Measurements from ENCODE around the gene GUCY2F.

GUCY2F gene

GRCh38 chrX:109393859-109394258 is 88.0 kb downstream of the GUCY2F start:
- no peak for DNase-seq (ENCODE audit: low read depth in 2 of 2)

DNA sequence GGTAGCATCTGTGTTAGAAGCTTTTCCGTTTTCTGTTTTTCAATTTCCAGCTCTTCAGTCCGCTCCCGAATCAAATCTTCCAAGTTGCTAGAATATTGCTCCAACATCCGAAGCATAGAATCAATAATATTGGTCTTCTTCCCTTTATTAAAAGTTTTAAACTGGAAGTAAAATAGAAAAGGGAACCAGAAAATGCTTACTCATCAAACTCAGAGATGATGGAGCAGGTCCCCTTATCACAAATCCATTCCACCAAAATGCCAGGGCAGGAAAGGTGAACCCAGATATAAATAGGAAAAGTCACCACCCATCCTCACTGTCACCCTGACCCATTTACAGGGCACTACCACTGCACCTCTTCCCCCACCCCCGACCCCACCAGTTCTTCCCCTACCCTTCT is 89.0 kb downstream of the GUCY2F start:
- DNase-seq (ENCODE audit: low read depth in 2 of 2), result no peak

DNA sequence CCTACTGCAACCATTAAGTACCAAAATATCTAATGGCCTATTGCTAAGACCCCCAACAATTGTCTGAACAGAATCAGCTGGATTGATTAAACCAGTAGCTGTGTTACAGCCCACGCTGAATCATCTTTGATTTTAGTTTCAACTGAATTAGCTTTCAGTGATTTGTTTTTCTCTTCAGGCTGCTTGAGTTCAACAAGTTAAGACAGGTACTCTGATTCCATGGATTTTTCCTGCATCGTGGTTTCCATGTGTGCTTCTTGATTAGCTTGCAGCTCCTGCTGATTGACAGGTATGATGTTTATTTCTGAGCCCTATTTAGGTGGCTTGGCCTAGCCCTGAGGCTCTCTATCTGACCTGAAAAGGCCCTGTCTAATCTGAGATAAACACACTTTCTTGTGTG is 91.3 kb downstream of the GUCY2F start:
- no peak for DNase-seq (ENCODE audit: low read depth in 2 of 2)

DNA sequence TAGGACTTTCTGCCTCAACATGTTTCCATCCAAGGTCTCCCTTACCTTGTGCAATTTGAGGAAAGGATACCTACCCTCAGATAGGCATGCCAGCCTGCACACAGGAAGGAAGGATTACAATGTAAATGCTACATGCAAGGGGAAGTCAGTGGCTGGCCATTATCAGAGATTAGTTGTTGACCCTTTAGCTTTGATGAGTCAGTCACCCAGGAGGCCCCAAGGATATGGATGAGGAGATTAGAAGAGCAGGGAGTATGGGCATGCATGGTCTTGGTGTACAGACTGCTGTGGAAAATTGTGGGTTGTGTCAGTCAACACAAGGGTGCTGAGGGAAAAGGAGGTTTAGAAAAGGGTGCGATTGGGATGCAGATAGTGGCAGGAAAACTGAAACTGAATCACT is 92.0 kb downstream of the GUCY2F start:
- DNase-seq (ENCODE audit: low read depth in 2 of 2), result no peak

GRCh38 chrX:109384699-109385098 is 97.2 kb downstream of the GUCY2F start:
- no peak for DNase-seq (ENCODE audit: low read depth in 2 of 2)

DNA sequence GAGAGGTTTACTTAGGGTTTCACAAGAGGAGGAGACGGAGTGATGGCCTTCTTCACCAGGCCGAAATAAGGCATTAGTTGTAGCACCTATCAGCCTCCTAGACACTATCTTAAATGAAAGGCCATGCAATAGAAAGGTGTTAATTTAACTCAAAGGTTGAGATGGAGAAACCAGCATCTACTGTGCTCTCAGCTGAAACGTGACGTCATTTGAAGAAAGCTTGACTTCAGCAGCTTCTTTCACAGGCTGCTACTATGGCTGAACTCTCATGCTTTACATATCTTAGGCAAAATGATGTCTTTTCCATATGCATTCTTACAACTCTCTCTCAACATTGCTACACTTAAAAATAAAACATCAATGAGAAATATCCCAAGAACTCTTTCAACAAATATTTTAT is 99.6 kb downstream of the GUCY2F start:
- DNase-seq (ENCODE audit: low read depth in 2 of 2), result no peak

DNA sequence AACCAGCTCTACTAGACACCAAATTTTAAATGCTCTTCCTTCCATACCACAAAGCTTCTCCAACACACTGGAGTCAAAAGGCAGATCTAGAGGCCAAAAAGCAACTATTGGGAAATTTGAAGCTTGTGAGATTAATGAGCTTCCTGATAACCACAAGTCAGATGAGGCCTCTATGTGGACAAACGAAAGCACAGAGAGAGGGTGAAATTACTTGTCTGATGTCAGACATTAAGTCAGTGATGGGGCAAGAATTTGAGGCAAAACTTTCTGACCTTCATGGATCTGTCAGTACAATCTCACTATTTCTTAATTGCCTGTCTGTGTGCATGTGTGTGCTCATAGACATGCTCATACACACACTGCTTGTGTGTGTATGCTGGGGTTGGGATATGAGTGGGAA is 103.6 kb downstream of the GUCY2F start:
- DNase-seq (ENCODE audit: low read depth in 2 of 2), result no peak

DNA sequence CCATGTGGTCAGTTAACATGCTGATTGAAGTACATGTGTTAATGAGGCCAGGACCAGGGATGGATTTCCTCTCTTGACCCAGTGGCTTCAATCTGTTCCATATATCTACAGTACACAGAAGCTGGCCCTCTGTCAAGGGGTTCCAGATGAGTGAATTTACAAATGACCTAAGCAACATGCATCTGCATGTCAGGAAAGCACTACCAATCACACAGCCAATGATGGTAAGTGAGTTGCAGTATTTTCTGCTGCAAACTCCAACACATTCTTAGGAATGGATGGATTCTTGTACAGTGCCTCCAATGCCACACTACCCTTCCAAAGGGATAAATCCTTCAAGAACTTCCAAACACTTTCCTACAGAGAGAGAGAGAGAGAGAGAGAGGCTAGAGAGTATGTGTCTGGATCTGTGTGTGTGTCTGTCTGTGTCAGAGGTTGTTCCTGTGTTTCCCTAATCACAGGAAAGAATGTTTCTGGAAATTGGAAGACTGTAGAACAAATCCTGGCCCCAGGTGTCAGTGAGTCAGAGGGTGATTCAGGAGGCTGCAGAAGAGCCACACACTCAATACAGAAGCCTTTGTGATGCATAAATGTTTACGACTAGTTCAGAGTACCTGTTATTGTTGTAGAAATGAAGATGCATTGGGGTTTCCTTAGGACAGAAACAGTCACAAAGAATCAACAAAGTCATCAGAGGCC is 107.5 kb downstream of the GUCY2F start:
- no peak for DNase-seq (ENCODE audit: low read depth in 2 of 2)

- DNase-seq (ENCODE audit: low read depth in 2 of 2), result no peak
Measured at GRCh38 chrX:109373468-109373867, 108.4 kb downstream of the GUCY2F start.

GRCh38 chrX:109372716-109373115 is 109.2 kb downstream of the GUCY2F start:
- DNase-seq (ENCODE audit: low read depth in 2 of 2), result no peak

DNA sequence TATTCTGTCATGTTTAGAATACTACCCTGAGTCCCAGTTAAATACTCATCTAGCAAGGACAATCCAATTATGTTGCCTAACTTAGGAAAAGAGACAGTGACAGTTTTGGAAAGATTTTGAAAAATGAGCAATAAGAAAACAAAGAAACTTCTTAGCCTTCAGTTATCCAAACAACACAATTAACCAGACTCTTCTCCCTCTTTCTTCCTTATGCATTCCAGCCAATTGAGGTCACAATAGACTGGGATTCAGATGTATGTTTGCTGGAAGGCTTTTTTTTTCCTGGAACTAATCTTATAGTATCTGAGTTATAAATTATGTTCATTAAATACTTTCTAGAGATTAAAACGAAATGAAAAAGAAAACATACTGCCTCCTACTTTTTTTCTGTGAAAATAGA is 109.6 kb downstream of the GUCY2F start:
- DNase-seq (ENCODE audit: low read depth in 2 of 2), result no peak

GRCh38 chrX:109362101-109362500 is 119.8 kb downstream of the GUCY2F start:
- no peak for DNase-seq (ENCODE audit: low read depth in 2 of 2)

DNA sequence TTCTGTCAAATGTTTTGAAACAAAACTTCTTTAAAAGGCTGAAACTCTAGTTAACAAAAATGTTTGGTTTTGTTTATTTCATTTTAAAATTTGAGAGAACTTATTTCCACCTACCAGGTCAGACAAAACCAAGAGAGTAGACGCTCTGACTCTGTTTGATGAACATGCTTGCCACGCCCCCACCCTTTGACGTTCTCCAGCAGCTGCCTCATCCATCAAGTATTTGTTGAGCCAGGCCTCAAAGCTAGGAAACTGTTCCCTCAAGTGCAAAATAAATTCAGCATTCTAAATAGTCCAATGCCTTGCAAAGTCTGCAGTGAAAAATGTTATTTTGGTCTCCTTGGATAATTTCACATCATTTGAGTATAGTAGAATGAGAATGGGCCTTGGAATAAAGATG is 121.6 kb downstream of the GUCY2F start:
- DNase-seq (ENCODE audit: low read depth in 2 of 2), result no peak

- DNase-seq (ENCODE audit: low read depth in 2 of 2), result no peak
Measured at GRCh38 chrX:109357706-109358105, 124.2 kb downstream of the GUCY2F start.

DNA sequence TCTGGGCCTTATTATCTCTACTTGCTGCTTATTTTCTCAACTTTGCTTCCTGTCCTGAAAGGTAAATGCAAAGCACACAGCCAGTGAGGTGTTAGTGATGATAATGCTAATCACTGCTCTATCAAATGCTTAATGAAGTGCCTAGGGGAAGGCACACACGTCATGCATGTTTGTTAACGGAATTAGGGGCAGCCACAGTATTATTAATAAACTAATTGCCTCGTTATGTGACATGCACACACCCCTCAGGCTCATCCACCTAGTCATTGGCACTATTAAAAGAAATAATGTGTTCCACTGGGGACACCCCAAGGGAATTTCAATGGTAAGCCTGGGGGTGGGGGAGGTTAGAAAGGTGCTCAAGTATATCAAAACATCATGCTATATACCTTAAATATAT is 125.2 kb downstream of the GUCY2F start:
- DNase-seq (ENCODE audit: low read depth in 2 of 2), result no peak

DNA sequence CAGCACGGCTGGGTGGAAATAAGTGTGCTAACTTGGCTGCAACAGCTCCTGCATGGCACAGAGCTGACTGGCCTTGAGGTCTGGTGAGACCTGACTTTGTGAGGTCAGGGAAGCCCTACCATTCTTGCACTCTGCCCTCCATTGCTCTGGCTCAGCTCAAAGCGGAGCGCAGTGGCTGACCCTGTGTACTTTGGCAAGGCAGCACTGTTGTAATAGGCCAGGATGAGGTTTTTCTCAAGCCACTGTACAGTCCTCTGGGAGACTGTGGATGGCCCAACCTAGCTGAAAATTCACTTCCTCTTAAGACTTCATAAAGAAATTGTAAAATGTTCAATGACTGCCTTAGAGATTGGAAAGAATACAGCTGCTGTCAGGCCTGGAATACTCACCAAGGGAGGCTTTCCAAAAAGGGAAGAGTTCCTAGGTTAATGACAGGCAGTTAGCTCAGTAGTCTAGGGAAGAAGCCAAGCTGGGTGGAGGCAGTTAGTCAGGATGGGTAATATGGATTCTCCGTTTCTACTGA is 129.8 kb downstream of the GUCY2F start:
- no peak for DNase-seq (ENCODE audit: low read depth in 2 of 2)

GRCh38 chrX:109351557-109351956 is 130.3 kb downstream of the GUCY2F start:
- DNase-seq (ENCODE audit: low read depth in 2 of 2), result no peak

DNA sequence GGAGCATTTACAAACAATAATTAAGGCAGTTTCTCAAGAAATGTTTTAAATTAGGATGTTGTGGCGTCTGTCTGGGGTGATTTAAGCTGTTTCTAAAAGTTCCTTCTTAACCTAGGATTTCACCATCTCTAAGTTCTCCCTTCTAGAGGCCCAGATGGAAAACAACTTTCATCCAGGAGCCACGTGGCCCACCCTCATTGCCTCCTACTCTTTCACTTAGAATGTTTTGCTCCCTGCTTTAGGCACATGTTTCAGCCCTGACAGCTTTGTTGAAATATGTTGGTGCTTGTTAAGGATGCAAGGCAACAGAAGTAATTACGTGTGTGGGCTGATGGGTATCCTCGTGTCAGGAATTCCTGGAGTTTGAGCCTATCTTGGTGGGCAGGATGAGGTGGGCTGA is 131.3 kb downstream of the GUCY2F start:
- DNase-seq (ENCODE audit: low read depth in 2 of 2), result no peak

- DNase-seq (ENCODE audit: low read depth in 2 of 2), result no peak
Measured at GRCh38 chrX:109350051-109350450, 131.8 kb downstream of the GUCY2F start.

DNA sequence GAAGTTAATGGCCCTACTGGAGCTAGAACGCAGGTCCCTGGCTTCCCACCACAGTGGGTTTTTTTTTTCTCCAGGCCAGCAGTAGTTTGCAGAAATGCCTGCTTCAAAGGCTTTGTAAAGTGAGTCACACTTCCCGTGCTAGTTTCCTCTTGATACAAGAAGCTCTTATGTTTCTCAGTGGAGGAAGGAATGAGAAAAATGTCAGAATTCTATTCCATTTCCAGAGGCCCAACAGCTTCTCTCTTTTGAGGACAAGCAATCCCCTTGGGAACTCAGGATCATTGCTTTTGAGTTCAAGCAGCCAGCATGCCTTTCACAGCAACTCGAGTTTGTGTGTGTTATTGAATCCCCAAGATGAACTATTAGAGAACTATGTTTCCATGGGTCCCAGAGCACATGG is 134.3 kb downstream of the GUCY2F start:
- no peak for DNase-seq (ENCODE audit: low read depth in 2 of 2)

- DNase-seq (ENCODE audit: low read depth in 2 of 2), result no peak
Measured at GRCh38 chrX:109346491-109346890, 135.4 kb downstream of the GUCY2F start.

DNA sequence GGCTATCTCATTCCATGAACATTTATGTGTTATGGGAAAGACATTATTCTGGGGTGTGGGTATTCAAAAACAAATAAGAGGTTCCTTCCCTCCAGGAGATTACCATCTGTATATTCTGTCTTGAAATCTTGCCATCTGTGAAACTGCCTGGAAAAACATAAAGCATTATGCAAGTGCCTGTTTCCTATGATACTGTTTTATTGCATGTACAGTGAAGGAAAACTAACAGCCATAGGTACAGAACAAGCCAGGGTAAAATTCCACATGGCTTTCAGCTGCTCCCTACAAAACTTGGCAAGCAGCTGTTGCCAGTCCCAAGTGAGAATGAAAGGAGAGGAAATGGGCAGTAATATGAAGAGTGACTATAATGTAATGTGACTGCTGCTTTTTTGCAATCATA is 136.0 kb downstream of the GUCY2F start:
- DNase-seq (ENCODE audit: low read depth in 2 of 2), result no peak

- DNase-seq (ENCODE audit: low read depth in 2 of 2), result no peak
Measured at GRCh38 chrX:109344678-109345077, 137.2 kb downstream of the GUCY2F start.

GRCh38 chrX:109344101-109344500 is 137.8 kb downstream of the GUCY2F start:
- no peak for DNase-seq (ENCODE audit: low read depth in 2 of 2)
